ENCODE data around the gene ZFP1.

- TF ChIP-seq CTCF (IDR thresholded peaks at IDR 0.05; ENCODE audit: poor library complexity), result no peak
- TF ChIP-seq EZH2 (IDR thresholded peaks at IDR 0.05; ENCODE audit: borderline replicate concordance), result no peak
- no peak for TF ChIP-seq EZH2phosphoT487 (IDR thresholded peaks at IDR 0.05; ENCODE audit: low read depth, severe bottlenecking, unreplicated experiment)
Measured at GRCh38 chr16:75116081-75116910, 32.0 kb upstream of the ZFP1 start, which contains the start of gene LDHD.
